GM19397 (cell line): ENCODE data around the gene KIRREL2.

Experiments used
- ATAC-seq: cut with Tn5 transposase; IDR thresholded peaks from one replicate; pipeline ENCODE4 v1.9.1; 2021; ENCODE audit warnings: mild to moderate bottlenecking, moderate library complexity; ENCODE audit not compliant: unreplicated experiment

KIRREL2 gene

GRCh38 chr19:35913589-35913988 lies 56.9 kb downstream of the KIRREL2 start:
- no peak for ATAC-seq

- ATAC-seq, result no peak
Measured at GRCh38 chr19:35915443-35915842, 58.7 kb downstream of the KIRREL2 start.
